Ishikawa (cell line): ENCODE results near the gene CHMP4B.

Source experiments
- CEBPB ChIP-seq: IDR thresholded peaks from 2 replicates; pipeline ENCODE4 v1.6.1; 2012
- CREB1 ChIP-seq: IDR thresholded peaks from 2 replicates; pipeline ENCODE4 v1.6.1; 2012; ENCODE audit warnings: low read depth
- EGR1 ChIP-seq: IDR thresholded peaks from 2 replicates; pipeline ENCODE4 v1.6.1; 2012
- EP300 ChIP-seq: IDR thresholded peaks from 2 replicates; pipeline ENCODE4 v1.6.1; 2012; ENCODE audit warnings: borderline replicate concordance
- RAD21 ChIP-seq: IDR thresholded peaks from 2 replicates; pipeline ENCODE4 v1.6.1; 2012; ENCODE audit warnings: low read depth
- TAF1 ChIP-seq: IDR thresholded peaks from 2 replicates; pipeline ENCODE4 v1.6.1; 2012; ENCODE audit warnings: low read depth, mild to moderate bottlenecking
- TEAD4 ChIP-seq: IDR thresholded peaks from 2 replicates; pipeline ENCODE4 v1.6.1; 2012
- YY1 ChIP-seq: IDR thresholded peaks from 2 replicates; pipeline ENCODE4 v1.6.1; 2012; ENCODE audit warnings: low read depth
- TF ChIP-seq, protein P1 (sequence below): IDR thresholded peaks from 2 replicates; pipeline ENCODE4 v1.6.1; 2012
- TF ChIP-seq, protein P2 (sequence below): IDR thresholded peaks from 2 replicates; pipeline ENCODE4 v1.6.1; 2012; ENCODE audit warnings: low read depth, mild to moderate bottlenecking
- TF ChIP-seq, protein P3 (sequence below): IDR thresholded peaks from 2 replicates; pipeline ENCODE4 v1.6.1; 2012

DNA sequence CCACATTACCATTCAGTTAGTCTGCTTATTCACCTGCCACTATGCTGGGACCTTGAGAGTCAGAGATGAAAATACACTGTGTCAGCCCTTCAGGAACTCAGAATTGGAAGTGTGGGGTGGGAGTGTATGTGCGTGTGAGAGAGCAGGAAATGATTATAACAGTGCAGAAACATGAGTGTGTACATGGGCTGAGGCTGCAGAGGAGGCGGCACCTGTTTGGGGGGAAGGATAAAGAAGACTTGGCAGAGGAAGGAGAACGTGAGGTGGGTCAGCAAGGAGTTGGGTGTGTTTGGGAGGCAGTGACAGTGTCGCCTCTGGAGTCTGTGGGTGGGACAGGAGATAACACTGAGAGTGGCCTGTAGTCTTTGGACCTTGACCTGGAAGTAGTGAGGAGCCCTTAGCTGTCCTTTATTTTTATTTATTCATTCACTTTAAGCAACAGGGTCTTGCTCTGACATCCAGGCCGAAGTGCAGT, 3.1 kb downstream of the CHMP4B start:
- TF ChIP-seq, protein P1, sequence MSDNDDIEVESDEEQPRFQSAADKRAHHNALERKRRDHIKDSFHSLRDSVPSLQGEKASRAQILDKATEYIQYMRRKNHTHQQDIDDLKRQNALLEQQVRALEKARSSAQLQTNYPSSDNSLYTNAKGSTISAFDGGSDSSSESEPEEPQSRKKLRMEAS: no peak
- no peak for TF ChIP-seq RAD21
- TF ChIP-seq, protein P2, sequence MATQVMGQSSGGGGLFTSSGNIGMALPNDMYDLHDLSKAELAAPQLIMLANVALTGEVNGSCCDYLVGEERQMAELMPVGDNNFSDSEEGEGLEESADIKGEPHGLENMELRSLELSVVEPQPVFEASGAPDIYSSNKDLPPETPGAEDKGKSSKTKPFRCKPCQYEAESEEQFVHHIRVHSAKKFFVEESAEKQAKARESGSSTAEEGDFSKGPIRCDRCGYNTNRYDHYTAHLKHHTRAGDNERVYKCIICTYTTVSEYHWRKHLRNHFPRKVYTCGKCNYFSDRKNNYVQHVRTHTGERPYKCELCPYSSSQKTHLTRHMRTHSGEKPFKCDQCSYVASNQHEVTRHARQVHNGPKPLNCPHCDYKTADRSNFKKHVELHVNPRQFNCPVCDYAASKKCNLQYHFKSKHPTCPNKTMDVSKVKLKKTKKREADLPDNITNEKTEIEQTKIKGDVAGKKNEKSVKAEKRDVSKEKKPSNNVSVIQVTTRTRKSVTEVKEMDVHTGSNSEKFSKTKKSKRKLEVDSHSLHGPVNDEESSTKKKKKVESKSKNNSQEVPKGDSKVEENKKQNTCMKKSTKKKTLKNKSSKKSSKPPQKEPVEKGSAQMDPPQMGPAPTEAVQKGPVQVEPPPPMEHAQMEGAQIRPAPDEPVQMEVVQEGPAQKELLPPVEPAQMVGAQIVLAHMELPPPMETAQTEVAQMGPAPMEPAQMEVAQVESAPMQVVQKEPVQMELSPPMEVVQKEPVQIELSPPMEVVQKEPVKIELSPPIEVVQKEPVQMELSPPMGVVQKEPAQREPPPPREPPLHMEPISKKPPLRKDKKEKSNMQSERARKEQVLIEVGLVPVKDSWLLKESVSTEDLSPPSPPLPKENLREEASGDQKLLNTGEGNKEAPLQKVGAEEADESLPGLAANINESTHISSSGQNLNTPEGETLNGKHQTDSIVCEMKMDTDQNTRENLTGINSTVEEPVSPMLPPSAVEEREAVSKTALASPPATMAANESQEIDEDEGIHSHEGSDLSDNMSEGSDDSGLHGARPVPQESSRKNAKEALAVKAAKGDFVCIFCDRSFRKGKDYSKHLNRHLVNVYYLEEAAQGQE: no peak
- TF ChIP-seq TEAD4: no peak
- TF ChIP-seq YY1: no peak
- TF ChIP-seq TAF1: no peak
- no peak for TF ChIP-seq CREB1
- no peak for TF ChIP-seq EP300
- TF ChIP-seq, protein P3, sequence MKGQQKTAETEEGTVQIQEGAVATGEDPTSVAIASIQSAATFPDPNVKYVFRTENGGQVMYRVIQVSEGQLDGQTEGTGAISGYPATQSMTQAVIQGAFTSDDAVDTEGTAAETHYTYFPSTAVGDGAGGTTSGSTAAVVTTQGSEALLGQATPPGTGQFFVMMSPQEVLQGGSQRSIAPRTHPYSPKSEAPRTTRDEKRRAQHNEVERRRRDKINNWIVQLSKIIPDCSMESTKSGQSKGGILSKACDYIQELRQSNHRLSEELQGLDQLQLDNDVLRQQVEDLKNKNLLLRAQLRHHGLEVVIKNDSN: no peak
- TF ChIP-seq EGR1: no peak
- no peak for TF ChIP-seq CEBPB
